ENCODE data around the gene SFSWAP. TPM values are rescaled to one million over a fixed set of nuclear protein-coding genes. Genes with fewer than 3 reads are reported as not detected.
"Not testable (repeated sequence)": the region's sequence is repeated elsewhere in the genome, so short reads cannot be mapped to it uniquely, and the experiment has no call there.

Gene SFSWAP
- total RNA-seq, 1 donor from 2014 or later: 59.8 TPM

DNA sequence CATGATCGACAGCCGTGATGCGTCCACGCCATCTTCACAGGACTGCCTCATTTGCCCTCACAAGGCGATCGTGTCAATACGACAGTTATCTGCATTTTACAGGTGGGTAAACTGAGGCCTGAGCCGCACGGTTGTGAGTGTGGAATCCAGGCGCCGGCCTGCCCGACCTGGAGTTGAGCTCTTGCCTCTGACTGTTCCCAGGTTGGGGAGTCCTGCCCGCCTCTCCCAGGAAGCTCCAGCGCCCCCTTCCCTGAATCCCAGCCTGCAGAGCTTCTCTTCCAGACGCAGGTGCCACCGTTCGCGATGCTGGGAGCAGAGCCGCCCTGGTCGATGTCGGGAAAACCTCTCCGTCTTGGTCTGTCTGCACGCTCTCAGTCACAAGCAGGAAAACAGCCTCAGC, 31.1 kb upstream of the SFSWAP start:
- DNase-seq (ENCODE audit: low spot score): not testable (repeated sequence)

DNA sequence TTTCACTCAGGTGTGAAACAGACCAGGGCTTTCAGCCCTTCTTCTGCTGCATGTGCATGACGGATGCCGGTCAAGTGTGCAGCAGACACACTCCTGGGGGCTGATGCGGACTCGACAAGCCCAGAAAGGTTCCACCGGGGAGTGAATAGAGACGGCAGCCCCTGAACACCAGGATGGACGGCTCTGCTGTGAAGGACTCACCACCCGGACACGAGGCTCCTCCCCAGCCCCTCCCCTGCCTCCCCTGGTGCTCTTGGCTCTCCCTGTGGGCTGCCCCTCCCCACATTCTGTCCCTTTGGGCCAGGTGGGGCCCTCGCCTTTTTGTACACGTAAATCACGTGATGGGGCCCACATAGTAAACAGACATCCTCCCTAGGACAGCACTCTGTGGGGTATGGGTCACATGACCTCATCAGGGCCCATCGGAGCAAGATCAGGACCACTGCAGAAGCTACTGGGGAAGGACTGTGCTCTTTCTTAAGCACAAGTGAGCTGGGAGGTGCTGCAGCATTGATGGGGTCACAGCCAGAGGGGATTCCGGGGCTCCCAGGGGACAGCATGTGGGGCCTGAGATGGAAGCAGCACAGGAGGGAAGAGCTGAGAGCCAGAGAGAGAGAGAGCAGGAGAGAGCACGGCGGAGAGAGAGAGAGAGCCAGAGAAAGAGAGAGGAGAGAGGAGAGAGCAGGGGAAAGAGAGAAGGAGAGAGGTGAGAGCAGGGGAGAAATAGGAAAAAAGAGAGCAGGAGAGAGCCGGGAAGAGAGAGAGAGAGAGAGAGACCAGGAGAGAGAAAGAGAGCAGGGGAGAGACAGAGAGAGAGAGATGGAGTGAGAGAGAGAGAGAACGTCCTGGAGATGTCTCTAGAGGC, 30.3 kb upstream of the SFSWAP start:
- not testable (repeated sequence) for DNase-seq (ENCODE audit: low spot score)

DNA sequence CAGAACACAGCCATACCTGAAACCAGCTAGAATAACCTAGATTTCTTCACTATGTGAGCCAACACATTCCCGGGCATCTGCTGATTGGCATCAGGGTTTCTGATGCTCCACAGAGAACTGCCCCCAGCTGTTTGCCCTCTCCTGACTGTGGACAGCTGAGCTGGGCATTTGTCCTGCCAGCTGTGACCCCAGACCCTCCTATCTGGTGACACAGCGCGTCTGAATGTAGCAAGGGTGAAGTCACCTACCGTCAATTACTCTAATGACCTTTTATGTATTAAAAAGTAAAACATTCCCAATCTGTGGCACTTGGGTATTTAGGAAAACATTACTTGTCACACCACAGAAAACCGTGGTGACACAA, 29.7 kb upstream of the SFSWAP start:
- DNase-seq (ENCODE audit: low spot score): no peak

DNA sequence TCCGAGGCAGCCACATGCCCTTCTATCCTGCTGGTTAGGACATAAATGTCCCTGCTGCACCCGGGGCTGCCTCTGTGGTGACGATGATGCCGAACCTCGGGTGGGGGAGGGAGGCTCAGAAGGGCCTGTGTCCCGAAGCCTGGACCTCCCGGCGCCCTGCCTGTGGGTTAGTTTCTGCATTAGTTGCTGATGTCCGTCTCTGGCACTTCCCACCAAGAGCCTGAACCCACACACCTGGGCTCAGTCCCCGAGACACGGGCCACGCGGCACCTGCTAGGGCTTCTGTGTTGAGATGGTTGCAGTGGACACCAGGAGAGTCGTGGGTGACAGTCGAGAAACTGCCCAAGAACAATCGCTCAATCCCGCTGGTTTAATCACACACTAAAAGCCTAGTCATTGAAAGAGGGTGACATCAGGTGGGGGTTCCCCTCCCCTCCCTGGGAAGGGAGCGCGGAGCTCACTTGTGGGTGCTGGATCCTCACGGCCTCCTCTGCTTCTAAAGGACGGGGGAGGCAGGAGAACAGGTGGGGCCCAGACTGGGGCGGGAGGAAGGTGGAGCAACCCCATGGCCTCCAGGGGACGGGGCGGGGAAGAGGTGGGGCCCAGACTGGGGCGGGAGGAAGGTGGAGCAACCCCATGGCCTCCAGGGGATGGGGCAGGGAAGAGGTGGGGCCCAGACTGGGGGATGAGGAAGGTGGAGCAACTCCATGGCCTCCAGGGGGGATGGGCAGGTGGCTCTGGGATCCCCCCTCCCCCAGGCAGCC, 29.0 kb upstream of the SFSWAP start:
- DNase-seq (ENCODE audit: low spot score): peak; percentile 85

DNA sequence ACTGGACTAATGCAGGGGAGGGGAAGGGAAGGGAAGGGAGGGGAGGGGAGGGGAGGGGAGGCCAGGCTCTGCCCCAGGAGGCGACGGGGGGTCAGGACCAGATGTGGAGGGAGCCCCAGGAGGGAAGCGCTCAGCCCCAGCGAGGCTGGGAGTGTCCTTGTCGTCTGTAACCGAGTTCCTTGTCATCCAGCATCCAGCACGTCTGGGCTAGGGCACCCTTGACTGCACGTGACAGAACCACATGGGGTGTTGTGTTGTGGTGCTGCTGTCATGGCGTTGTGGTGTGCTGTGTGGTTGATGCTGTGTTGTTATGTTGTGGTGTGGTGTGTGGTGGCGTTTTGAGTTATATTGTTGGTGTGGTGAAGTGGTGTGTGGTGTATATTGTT, 28.4 kb upstream of the SFSWAP start:
- no peak for DNase-seq (ENCODE audit: low spot score)

DNA sequence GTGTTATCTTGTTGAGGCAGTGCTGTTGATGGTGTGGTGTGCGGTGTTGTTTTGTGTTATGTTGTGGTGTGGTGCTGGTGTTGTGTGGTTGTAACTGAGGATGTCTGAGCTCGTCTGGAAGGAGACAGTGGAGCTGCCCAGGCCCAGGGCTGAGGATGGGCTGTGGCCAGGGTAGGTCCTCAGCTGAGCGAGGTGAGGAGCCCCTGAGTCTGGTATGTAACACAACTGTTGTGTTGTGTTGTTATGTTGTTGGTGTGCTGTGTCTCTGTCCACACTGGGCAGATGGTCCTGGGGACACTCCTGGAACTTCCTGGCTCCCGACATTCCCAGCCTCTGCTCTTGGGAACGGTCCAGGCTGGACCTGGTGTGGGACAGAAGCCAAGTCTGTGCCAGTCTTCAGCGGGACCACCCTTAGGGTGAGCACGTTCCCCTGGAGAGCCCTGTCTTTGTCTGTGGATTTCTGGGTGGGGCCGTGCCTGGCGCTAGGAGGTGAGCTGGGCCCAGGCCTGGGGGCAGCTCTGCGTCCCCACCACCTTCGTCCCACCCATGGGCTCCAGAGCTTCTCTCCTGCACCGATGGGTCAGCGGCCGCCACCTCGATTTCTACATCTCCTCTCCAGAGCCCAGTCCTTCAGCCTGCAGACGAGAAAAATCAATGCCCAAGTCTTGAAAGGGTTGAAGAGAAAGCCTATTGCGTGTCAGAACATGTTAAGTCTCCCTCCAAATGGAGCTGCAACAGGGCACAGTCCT, 27.4 kb upstream of the SFSWAP start:
- no peak for DNase-seq (ENCODE audit: low spot score)

DNA sequence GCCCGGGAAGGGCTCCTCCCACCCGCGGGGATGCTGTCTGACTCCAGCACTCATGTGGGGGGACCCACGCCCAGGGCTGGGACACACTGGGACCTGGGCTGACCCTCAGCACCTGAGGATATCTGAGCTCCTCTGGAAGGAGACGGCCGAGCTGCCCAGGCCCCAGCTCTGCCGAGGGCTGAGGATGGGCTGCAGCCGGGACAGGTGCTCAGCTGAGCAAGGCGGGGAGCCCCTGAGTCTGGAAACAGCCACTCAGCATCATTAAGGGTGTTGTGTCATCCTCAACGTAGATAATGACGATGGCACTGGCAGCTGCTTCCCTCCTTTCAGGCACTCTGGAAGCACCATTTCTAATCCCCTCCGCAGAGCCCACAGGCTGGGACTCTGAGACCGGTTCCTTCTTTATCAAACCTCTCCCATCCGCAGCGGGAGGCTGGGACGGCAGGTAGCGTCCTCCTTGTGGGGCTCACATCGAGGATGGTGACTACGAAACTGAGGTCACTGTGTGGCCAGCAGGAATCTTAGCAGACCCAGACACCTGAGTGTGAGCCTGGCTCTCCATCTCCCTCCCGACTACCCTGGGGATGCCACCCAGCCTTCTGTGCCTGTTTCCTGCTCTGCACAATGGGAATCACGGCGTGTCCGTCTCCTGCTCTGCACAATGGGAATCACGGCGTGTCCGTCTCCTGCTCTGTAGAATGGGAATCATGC, 26.7 kb upstream of the SFSWAP start:
- DNase-seq (ENCODE audit: low spot score): no peak

DNA sequence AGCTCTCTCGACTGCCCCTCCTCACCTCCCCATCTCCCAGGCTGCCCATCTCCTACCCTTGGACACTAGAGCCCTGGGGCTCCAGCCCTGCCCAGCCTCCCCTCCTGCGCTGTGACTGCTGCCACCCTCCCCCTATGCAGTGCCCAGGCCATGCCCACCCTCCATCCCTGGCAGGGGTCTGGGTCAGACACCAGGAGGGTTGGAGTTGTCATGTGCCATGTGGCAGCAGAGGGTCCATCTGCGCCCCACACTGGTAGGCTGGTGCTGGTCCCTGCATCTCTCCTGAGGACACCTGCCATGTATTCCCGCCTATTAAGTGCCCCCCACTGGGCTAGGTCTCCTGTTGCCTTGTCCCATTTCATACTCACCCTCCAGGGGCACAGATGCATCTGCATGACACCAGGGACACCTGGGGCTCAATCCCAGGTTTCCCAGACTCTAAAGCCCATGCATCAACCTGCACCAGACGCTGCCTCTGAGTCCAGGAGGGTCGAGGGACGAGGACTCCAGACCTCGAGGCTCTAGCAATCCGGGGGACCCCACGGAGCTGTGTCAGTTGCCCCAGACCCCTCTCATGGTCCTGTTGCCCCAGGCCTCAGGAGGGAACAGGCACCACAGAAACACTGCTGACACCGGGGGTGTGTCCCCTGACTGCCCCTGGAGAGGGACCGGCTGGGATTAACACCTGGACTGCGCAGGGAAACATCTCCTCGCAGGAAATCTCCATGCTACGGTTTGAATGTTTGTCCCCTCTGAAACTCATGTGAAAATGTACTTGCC, 23.4 kb upstream of the SFSWAP start:
- no peak for DNase-seq (ENCODE audit: low spot score)

DNA sequence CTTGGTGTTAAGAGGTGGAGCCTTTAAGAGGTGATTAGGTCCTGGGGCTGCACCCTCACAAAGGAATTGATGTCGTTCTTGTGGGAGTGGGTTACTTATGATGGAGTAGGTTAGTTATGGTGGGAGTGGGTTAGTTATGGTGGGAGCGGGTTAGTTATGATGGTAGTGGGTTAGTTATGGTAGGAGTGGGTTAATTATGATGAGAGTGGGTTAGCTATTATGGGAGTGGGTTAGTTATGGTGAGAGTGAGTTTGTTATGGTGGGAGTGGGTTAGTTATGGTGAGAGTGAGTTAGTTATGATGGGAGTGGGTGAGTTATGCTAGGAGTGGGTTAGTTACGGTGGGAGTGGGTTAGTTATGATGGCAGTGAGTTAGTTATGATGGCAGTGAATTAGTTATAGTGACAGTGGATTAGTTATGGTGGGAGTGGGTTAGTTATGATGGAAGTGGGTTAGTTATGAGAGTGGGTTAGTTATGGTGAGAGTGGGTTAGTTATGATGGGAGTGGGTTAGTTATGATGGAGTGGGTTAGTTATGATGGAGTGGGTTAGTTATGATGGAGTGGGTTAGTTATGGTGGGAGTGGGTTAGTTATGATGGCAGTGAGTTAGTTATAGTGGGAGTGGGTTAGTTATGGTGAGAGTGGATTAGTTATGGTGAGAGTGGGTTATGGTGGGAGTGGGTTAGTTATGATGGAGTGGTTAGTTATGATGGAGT, 22.6 kb upstream of the SFSWAP start:
- no peak for DNase-seq (ENCODE audit: low spot score)

DNA sequence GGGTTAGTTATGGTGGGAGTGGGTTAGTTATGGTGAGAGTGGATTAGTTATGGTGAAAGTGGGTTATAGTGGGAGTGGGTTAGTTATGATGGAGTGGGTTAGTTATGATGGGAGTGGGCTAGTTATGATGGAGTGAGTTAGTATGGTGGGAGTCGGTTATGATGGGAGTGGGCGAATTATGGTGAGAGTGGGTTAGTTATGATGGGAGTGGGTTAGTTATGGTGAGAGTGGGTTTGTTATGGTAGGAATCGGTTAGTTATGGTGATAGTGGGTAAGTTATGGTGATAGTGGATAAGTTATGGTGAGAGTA, 22.1 kb upstream of the SFSWAP start:
- no peak for DNase-seq (ENCODE audit: low spot score)

DNA sequence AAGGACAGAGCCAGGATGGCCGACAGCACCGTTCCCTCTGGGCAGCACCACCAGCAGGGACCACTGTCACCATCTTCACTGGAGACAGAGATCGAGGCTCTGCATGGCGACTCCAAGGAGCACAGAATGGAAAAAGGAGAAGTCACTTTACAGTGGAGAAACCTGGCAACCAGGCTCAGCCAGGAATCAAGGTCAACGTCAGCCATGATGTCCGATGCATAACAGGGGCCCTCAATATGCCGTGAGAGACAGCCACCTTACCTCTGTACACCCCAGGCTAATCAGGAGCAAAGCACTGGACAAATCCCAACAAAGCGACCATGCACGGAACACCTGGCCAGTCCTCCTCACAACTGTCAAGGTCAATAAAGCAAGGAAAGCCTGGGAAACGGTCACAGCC, 20.6 kb upstream of the SFSWAP start:
- no peak for DNase-seq (ENCODE audit: low spot score)

DNA sequence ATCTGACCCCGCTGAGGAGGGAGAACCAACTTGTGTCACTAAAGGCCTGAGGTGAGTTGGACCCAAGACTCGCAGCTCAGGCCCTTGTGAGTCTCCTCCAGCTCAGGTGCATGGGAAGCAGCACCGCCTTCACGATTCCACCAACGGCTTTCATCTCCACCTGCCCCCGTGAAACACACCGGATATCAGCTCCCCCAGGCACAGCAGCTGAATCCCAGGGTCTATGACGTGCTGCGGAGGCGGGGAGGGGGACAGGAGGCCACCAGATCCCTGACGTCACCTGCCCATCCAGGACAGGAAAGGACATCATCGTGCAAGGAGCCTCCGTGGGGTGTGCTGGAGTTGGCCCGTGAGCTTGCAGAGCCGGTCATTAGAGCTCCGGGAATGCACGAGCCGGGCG, 18.5 kb upstream of the SFSWAP start:
- no peak for DNase-seq (ENCODE audit: low spot score)

DNA sequence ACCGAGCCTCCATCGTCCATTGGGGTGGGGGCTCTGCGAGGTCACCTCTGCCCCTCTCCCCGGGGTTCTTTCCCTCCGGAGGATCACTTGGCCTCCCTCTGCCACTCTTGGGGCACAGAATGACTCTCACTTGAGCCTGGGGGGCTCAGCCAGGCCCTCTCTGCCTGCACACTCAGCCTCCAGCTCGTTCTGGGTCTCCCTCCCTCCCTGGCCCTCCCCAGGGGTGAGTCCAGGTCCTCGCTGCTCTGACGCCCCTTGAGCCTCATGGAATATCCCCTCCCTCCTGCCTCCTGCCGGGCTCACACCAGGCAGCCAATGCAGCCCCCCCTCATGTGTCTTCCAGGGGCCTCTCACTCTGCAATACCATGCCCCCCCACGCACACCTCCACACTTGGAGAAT, 17.7 kb upstream of the SFSWAP start:
- no peak for DNase-seq (ENCODE audit: low spot score)

DNA sequence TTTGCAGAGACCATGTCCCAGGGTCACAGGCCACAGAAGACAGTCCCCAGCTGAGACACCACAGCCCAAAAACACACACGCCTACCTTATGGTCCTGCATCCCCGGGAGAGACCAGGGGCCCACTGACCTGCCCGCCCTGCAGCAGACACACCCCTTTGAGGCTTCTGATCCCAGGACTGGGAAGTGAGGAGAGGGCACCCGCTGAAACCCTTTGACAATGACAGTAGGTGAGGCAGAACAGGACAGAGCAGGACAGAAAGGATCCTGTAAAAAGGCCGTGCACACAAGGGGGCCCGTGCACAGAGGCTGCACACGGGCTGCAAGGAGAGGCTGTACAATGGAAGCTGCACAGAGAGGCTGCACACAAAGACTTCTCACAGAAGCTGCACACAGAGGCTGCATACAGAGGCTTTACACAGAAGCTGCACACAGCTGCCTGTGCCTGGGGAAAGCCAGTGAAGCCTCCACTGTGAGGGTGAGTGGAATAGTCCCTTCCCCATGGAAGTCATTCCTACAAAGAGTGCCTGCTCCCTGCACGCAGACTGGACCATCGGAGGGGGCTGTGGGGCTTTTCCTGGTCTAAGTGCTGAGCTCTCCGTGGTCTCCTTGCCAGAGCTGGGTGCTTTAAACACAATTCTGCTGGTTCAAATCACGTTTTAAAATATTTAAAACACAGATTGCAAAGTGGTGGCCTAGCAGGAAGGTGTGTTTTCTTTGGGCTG, 16.6 kb upstream of the SFSWAP start:
- DNase-seq (ENCODE audit: low spot score): no peak

DNA sequence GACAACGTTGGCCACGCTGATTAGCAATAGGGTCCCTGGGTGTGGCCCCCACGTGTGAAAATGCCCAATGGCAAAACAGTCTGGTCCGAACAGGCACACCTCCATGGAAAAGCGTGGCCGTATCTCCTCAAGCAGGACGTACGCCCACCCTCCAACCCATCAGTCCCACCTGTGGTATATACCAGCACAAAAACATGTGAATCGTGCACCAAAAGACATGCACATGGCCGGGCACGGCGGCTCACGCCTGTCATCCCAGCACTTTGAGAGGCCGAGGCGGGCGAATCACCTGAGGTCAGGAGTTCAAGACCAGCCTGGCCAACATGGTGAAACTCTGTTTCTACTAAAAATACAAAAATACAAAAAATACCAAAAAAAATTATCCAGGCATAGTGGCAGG, 14.9 kb upstream of the SFSWAP start:
- no peak for DNase-seq (ENCODE audit: low spot score)

DNA sequence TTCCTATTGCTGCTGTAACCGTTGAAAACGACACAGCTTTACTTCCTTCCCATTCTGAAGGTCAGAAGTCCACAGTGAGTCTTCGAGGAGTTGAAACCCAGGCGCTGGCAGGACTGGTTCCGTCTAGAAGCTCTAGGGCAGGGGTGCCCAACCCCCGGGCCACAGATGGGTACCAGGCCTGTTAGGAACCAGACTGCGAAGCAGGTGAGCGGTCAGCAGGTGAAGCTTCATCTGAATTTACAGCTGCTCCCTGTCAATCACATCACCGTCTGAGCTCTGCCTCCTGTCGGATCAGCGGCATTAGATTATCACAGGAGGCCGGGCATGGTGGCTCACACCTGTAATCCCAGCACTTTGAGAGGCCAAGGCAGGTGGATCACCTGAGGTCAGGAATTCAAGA, 12.6 kb upstream of the SFSWAP start:
- no peak for DNase-seq (ENCODE audit: low spot score)

DNA sequence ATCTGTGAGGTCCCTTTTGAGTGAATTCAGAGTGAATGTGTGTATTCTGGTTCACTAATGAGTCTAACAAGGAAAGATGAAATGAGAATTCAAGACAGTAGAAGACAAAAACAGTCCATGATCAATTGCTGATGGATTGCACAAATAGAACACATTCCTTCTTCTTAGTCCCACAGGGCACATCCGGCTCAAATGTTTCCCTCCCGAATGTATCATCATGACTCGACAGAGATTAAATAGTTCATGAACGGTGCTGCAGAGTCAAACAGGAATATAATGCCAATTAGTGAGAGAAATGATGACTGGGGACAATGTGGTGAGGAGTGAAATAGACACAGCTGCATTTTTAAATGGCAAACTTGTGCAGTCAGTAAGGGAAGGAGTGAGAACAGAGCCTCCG, 11.5 kb upstream of the SFSWAP start:
- no peak for DNase-seq (ENCODE audit: low spot score)

DNA sequence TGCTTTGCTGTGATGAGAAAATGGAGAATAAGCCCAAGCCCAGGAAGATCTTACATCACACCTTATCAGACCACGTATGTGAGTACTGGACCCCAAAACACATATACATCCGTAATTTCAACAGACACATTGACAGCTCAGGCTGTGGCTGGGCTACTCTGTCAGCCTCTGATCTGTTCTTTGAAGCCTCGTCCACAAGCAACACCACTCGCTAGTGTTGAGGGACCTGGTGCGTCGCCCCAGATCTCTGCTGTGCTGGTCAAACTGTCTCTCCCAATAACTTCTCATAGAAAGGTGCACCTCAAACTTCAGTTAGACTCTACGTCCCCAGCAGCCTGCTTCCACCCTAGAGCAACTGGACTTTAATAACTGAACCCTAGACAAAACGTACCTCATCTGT, 10.6 kb upstream of the SFSWAP start:
- DNase-seq (ENCODE audit: low spot score): no peak

DNA sequence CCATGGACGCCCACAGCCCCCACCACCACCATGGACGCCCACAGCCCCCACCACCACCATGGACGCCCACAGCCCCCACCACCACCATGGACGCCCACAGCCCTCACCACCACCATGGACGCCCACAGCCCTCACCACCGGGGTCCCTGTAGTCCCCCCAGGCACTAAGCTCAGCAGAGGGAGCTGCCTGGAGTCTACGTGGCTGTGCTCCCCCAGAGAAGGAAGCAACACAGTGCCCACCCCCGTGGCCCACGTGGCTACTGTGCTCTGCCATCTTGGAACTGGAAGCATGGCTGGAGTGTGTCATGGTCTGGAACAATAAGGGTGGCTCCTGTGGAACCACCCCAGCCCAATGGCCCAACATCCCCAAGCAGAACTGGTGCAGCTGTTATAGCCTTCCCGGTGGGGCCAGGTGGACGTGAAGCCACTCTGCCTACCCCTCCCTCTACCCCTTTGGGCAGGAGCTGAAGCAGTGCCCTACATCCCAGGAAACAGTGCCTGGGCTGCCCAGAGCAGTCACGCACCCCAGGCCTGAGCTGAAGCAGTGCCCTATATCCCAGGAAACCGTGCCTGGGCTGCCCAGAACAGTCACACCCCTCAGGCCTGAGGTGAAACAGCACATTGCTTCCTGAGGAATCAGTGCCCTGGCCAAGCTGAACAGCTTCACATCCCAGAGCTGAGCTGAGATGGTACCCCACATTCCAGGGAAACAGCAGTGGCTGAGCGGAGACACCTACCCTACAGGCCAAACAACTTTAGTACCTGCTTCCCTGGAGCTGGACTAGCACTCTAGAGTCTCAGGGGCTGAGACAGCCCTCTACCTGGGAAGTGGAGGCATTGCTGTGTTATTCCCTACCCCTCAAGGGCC, 9.0 kb upstream of the SFSWAP start:
- DNase-seq (ENCODE audit: low spot score): no peak
